PC-3 (cell line): ENCODE results near the gene MYH11. TPM values are rescaled to one million over a fixed set of nuclear protein-coding genes. Genes with fewer than 3 reads are reported as not detected.

ENCODE experiments used
- ATAC-seq: fragments of 200-7000 bp; cut with Tn5 transposase; 2 replicates; pipeline ENCODE4 v1.9.1; 2020; ENCODE audit warnings: mild to moderate bottlenecking, moderate library complexity
- BruUV-seq: library from RNA; stranded (reverse); fragments of 400-500 nt; replicated peaks from 2 replicates; lab custom pipeline; 2021; lab: Mats Ljungman, UMichigan
- CTCF ChIA-PET: fragments of 300-600 bp; sonication (Branson Sonifier 250); formaldehyde crosslinking; loops from one replicate; lab custom pipeline; 2022; ENCODE audit warnings: antibody characterized with exemption; lab: Charles Lee
- POLR2A ChIA-PET: fragments of 300-600 bp; sonication (Branson Sonifier 250); formaldehyde crosslinking; loops from one replicate; lab custom pipeline; 2022; ENCODE audit warnings: antibody characterized with exemption; ENCODE audit not compliant: unreplicated experiment; lab: Charles Lee
- DNase-seq: peaks from one replicate; pipeline ENCODE4 v3.0.0-alpha.2; 2015
- H2AFZ ChIP-seq: fragments of 300-600 bp; sonication (generic); 2 replicates; pipeline ENCODE4 v1.6.0; 2016; ENCODE audit warnings: antibody characterized with exemption, low read length
- H3F3A ChIP-seq: fragments of 300-600 bp; sonication (generic); one replicate; pipeline ENCODE4 v1.6.0; 2017; ENCODE audit warnings: antibody characterized with exemption, low read length, control low read depth, mild to moderate bottlenecking; ENCODE audit not compliant: unreplicated experiment
- H3K27ac ChIP-seq: fragments of 300-600 bp; sonication (generic); 2 replicates; pipeline ENCODE4 v1.5.1; 2016; ENCODE audit warnings: mild to moderate bottlenecking, low read length
- H3K27me3 ChIP-seq: fragments of 300-600 bp; sonication (generic); 2 replicates; pipeline ENCODE4 v1.6.1; 2016; ENCODE audit warnings: low read length, mixed read lengths
- H3K36me3 ChIP-seq: fragments of 300-600 bp; sonication (generic); 2 replicates; pipeline ENCODE4 v1.6.1; 2016; ENCODE audit warnings: low read depth, mixed run types, low read length, mixed read lengths
- H3K4me1 ChIP-seq: fragments of 300-600 bp; sonication (generic); 2 replicates; pipeline ENCODE4 v1.5.1; 2016; ENCODE audit warnings: low read length; ENCODE audit not compliant: insufficient read depth
- H3K4me2 ChIP-seq: fragments of 300-600 bp; sonication (generic); 2 replicates; pipeline ENCODE4 v1.6.0; 2016; ENCODE audit warnings: low read length
- H3K4me3 ChIP-seq: fragments of 300-600 bp; sonication (generic); 2 replicates; pipeline ENCODE4 v1.5.1; 2016; ENCODE audit warnings: mild to moderate bottlenecking, low read length, mixed read lengths
- H3K79me2 ChIP-seq: fragments of 300-600 bp; sonication (generic); 2 replicates; pipeline ENCODE4 v1.6.1; 2017; ENCODE audit warnings: low read length, mixed read lengths
- H3K9ac ChIP-seq: fragments of 300-600 bp; sonication (generic); 2 replicates; pipeline ENCODE4 v1.6.0; 2016; ENCODE audit warnings: mild to moderate bottlenecking, low read length
- H3K9me2 ChIP-seq: fragments of 300-600 bp; sonication (generic); replicated peaks from 2 replicates; pipeline ENCODE4 v1.6.1; 2016; ENCODE audit warnings: mixed run types, low read length, mixed read lengths
- H3K9me3 ChIP-seq: fragments of 300-600 bp; sonication (generic); 2 replicates; pipeline ENCODE4 v1.6.1; 2016; ENCODE audit warnings: low read length, mixed read lengths
- H4K20me1 ChIP-seq: fragments of 300-600 bp; sonication (generic); 2 replicates; pipeline ENCODE4 v1.6.1; 2016; ENCODE audit warnings: low read length, mixed read lengths
- EZH2 ChIP-seq: fragments of 300-600 bp; sonication (generic); IDR thresholded peaks from one replicate; pipeline ENCODE4 v1.6.1; 2017; ENCODE audit warnings: antibody characterized with exemption, mild to moderate bottlenecking, low read length; ENCODE audit not compliant: unreplicated experiment
- EZH2phosphoT487 ChIP-seq: fragments of 300-600 bp; sonication (generic); IDR thresholded peaks from 2 replicates; pipeline ENCODE4 v1.6.1; 2018; ENCODE audit warnings: mild to moderate bottlenecking, antibody characterized with exemption, low read length, borderline replicate concordance
- intact Hi-C: fragments of 100-400 bp; cut with micrococcal nuclease; formaldehyde crosslinking; loops from 2 replicates; pipeline ENCODE4 v1.9.0; 2023
- total RNA-seq: library from RNA; depleted of rRNA; stranded (reverse); fragments of >200 nt; gene quantifications from 2 replicates; pipeline ENCODE4 v1.2.3, GENCODE V29; 2014
- TF ChIP-seq, protein P1 (sequence below): fragments of 300-600 bp; sonication (generic); conservative IDR thresholded peaks from 2 replicates; pipeline ENCODE4 v1.5.1; 2017; ENCODE audit warnings: antibody characterized with exemption, low read depth, mild to moderate bottlenecking, low read length

Gene MYH11
- total RNA-seq, 1 experiment from 2014 or later = not detected

DNA sequence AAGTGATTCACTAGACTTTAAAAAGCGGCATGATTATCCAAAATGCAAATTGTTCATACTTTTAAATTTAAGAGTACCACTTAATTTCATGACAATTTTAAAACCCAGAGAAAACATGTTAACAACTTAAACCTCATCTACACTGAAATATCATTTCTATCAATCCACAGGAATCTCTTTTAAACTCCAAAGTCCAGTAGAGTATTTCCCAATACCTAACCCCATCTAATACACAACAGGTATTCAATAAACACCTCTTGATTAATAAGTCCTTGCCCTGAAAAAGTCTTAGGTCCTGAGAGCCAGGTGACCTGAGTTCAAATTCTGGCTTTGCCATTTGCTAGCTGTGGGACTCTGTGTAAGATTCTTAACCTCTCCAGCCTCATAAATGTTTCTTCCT, 16.9 kb upstream of the MYH11 start:
- H3K4me3 ChIP-seq = no peak overlapping the region

GRCh38 chr16:15873301-15873700, 16.5 kb upstream of the MYH11 start:
- no peaks in the 10 kb centered on the region for H3F3A ChIP-seq
- no peak overlapping the region for H3K4me2 ChIP-seq
- H3K36me3 ChIP-seq = peaks cover 23% of the 10 kb centered on the region; the same call in 1 of the 2 replicates
- no peak for DNase-seq
- no peaks in the 10 kb centered on the region for H3K9me3 ChIP-seq
- H2AFZ ChIP-seq = no peak overlapping the region
- no peaks in the 10 kb centered on the region for H3K9me2 ChIP-seq
- H3K4me3 ChIP-seq = no peak overlapping the region
- H3K4me1 ChIP-seq = 0 out of 2 replicates have a peak, but pooled peaks cover 4% of the 10 kb centered on the region
- ChIA-PET CTCF (no interaction called here), POLR2A (no interaction called here)
- H3K27me3 ChIP-seq = no peaks in the 10 kb centered on the region
- intact Hi-C loops = loop anchor here (10.0 kb wide), 1 partner anchor 142 kb away; no protein-coding TSS in a partner anchor
- ATAC-seq = no peak
- no TSS peak for BruUV-seq
- H4K20me1 ChIP-seq = no peaks in the 10 kb centered on the region
- H3K27ac ChIP-seq = no peak overlapping the region
- TF ChIP-seq, protein P1, sequence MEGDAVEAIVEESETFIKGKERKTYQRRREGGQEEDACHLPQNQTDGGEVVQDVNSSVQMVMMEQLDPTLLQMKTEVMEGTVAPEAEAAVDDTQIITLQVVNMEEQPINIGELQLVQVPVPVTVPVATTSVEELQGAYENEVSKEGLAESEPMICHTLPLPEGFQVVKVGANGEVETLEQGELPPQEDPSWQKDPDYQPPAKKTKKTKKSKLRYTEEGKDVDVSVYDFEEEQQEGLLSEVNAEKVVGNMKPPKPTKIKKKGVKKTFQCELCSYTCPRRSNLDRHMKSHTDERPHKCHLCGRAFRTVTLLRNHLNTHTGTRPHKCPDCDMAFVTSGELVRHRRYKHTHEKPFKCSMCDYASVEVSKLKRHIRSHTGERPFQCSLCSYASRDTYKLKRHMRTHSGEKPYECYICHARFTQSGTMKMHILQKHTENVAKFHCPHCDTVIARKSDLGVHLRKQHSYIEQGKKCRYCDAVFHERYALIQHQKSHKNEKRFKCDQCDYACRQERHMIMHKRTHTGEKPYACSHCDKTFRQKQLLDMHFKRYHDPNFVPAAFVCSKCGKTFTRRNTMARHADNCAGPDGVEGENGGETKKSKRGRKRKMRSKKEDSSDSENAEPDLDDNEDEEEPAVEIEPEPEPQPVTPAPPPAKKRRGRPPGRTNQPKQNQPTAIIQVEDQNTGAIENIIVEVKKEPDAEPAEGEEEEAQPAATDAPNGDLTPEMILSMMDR = no peak
- TF ChIP-seq EZH2 = no peak
- TF ChIP-seq EZH2phosphoT487 = no peak
- H3K79me2 ChIP-seq = peaks cover 5% of the 10 kb centered on the region; the same call in 1 of the 2 replicates
- no peak overlapping the region for H3K9ac ChIP-seq

More for the DNA sequence above, 16.9 kb upstream of the MYH11 start:
- no TSS peak for BruUV-seq
- ChIA-PET POLR2A (no interaction called here), CTCF (no interaction called here)
- H2AFZ ChIP-seq = no peak overlapping the region
- no peaks in the 10 kb centered on the region for H3F3A ChIP-seq
- DNase-seq (no peak), ATAC-seq (no peak)
- H3K27me3 ChIP-seq = no peaks in the 10 kb centered on the region
- H4K20me1 ChIP-seq = no peaks in the 10 kb centered on the region
- H3K27ac ChIP-seq = no peak overlapping the region
- peaks cover 24% of the 10 kb centered on the region; the same call in 1 of the 2 replicates for H3K36me3 ChIP-seq
- intact Hi-C loops = loop anchor here (10.0 kb wide), 1 partner anchor 141 kb away; no protein-coding TSS in a partner anchor
- no peak overlapping the region for H3K4me2 ChIP-seq
- H3K4me1 ChIP-seq = peaks cover 6% of the 10 kb centered on the region
- no peak for TF ChIP-seq EZH2phosphoT487
- TF ChIP-seq, protein P1 = no peak
- TF ChIP-seq EZH2 = no peak
- peaks cover 9% of the 10 kb centered on the region; the same call in 1 of the 2 replicates for H3K79me2 ChIP-seq
- no peaks in the 10 kb centered on the region for H3K9me3 ChIP-seq
- H3K9me2 ChIP-seq = no peaks in the 10 kb centered on the region
- H3K9ac ChIP-seq = no peak overlapping the region

- Histone ChIP-seq H3F3A (no peaks in the 10 kb centered on the region), H3K4me3 (no peak overlapping the region), H3K9me3 (no peaks in the 10 kb centered on the region), H3K4me1 (no peaks in the 10 kb centered on the region), H3K27ac (no peak overlapping the region), H3K36me3 (peaks cover 31% of the 10 kb centered on the region; the same call in 1 of the 2 replicates), H2AFZ (no peak overlapping the region), H3K9ac (no peak overlapping the region), H3K9me2 (no peaks in the 10 kb centered on the region), H3K79me2 (no peaks in the 10 kb centered on the region), H4K20me1 (no peaks in the 10 kb centered on the region), H3K4me2 (no peak overlapping the region), H3K27me3 (no peaks in the 10 kb centered on the region)
- BruUV-seq = no TSS peak
- ChIA-PET POLR2A (no interaction called here), CTCF (no interaction called here)
- intact Hi-C loops = loop anchor here (10.0 kb wide), 1 partner anchor 145 kb away; no protein-coding TSS in a partner anchor
- DNase-seq (no peak), ATAC-seq (no peak)
- TF ChIP-seq, protein P1 = no peak
- TF ChIP-seq EZH2 (no peak), EZH2phosphoT487 (no peak)
Observed at GRCh38 chr16:15870011-15870410, 13.2 kb upstream of the MYH11 start.
